Raji (cell line): ENCODE data around the gene CDK9.

Experiments used
- POLR2A ChIP-seq: IDR thresholded peaks from 2 replicates; pipeline ENCODE4 v1.6.1; 2011; ENCODE audit warnings: low read depth, low read length, control low read depth; ENCODE audit not compliant: insufficient read depth

CDK9 gene

GRCh38 chr9:127814619-127815511 lies 29.0 kb downstream of the CDK9 start:
- no peak for TF ChIP-seq POLR2A

- no peak for TF ChIP-seq POLR2A
These were observed 29.9 kb downstream of the CDK9 start for GRCh38 chr9:127815512-127816361.

- no peak for TF ChIP-seq POLR2A
These were observed 30.5 kb downstream of the CDK9 start for GRCh38 chr9:127816362-127816725.

GRCh38 chr9:127816728-127817127 lies 30.9 kb downstream of the CDK9 start:
- no peak for TF ChIP-seq POLR2A

- TF ChIP-seq POLR2A = no peak
These were observed 32.1 kb downstream of the CDK9 start for GRCh38 chr9:127817881-127818434.

- no peak for TF ChIP-seq POLR2A
These were observed 32.7 kb downstream of the CDK9 start for GRCh38 chr9:127818574-127818973.

- TF ChIP-seq POLR2A = no peak
These were observed 36.3 kb downstream of the CDK9 start for GRCh38 chr9:127822108-127822507.

GRCh38 chr9:127825319-127826051 lies 39.7 kb downstream of the CDK9 start:
- no peak for TF ChIP-seq POLR2A

- TF ChIP-seq POLR2A = no peak
These were observed 40.5 kb downstream of the CDK9 start for GRCh38 chr9:127826253-127826913.

- TF ChIP-seq POLR2A = no peak
These were observed 42.6 kb downstream of the CDK9 start for GRCh38 chr9:127828262-127829031.

GRCh38 chr9:127829205-127829906 lies 43.5 kb downstream of the CDK9 start:
- TF ChIP-seq POLR2A = no peak

GRCh38 chr9:127832248-127832647 lies 46.4 kb downstream of the CDK9 start:
- TF ChIP-seq POLR2A = no peak

GRCh38 chr9:127833555-127833954 lies 47.7 kb downstream of the CDK9 start:
- TF ChIP-seq POLR2A = no peak
